GM18519 (cell line): ENCODE results near the gene PRKAG2.

Experiments
- ATAC-seq: cut with Tn5 transposase; IDR thresholded peaks from one replicate; pipeline ENCODE4 v1.9.1; 2021; ENCODE audit warnings: mild to moderate bottlenecking, moderate library complexity; ENCODE audit not compliant: unreplicated experiment, low FRiP score

PRKAG2 gene

GRCh38 chr7:151517601-151518104, 359.3 kb downstream of the PRKAG2 start:
- ATAC-seq, result no peak

GRCh38 chr7:151515276-151515565, 361.7 kb downstream of the PRKAG2 start:
- no peak for ATAC-seq

- no peak for ATAC-seq
Observed at GRCh38 chr7:151514461-151515275, 362.2 kb downstream of the PRKAG2 start.

GRCh38 chr7:151513133-151513532, 363.8 kb downstream of the PRKAG2 start:
- no peak for ATAC-seq

GRCh38 chr7:151512353-151512752, 364.6 kb downstream of the PRKAG2 start:
- ATAC-seq, result no peak

GRCh38 chr7:151511946-151512345, 365.0 kb downstream of the PRKAG2 start:
- ATAC-seq, result no peak

GRCh38 chr7:151511270-151511669, 365.6 kb downstream of the PRKAG2 start:
- ATAC-seq, result no peak

GRCh38 chr7:151509670-151510333, 367.1 kb downstream of the PRKAG2 start:
- no peak for ATAC-seq

GRCh38 chr7:151508991-151509390, 367.9 kb downstream of the PRKAG2 start:
- no peak for ATAC-seq

GRCh38 chr7:151507806-151508205, 369.1 kb downstream of the PRKAG2 start:
- ATAC-seq, result no peak

- ATAC-seq, result no peak
Observed at GRCh38 chr7:151506901-151507382, 370.0 kb downstream of the PRKAG2 start.
